ENCODE data around the gene TUBGCP2.

- TF ChIP-seq POLR2A (IDR thresholded peaks at IDR 0.05) (no peak), CTCF (IDR thresholded peaks at IDR 0.05) (no peak)
Measured at GRCh38 chr10:133243593-133243992, 65.1 kb downstream of the TUBGCP2 start.
